Panc1 (cell line): Measurements from ENCODE around the gene MAT2A. TPM values are rescaled to one million over a fixed set of nuclear protein-coding genes. Genes with fewer than 3 reads are reported as not detected.
A peak's percentile ranks its signal among the peaks of the same experiment; 100 is the strongest.

Experiments
- ATAC-seq: fragments of 200-7000 bp; cut with Tn5 transposase; 2 replicates; pipeline ENCODE4 v1.9.1; 2020; ENCODE audit warnings: mild to moderate bottlenecking, moderate library complexity
- BruUV-seq: library from RNA; stranded (reverse); fragments of 400-500 nt; replicated peaks from 2 replicates; lab custom pipeline; 2021; lab: Mats Ljungman, UMichigan
- CTCF ChIA-PET: fragments of 300-600 bp; sonication (Branson Sonifier 250); formaldehyde crosslinking; loops from one replicate; lab custom pipeline; 2022; ENCODE audit warnings: antibody characterized with exemption; lab: Charles Lee
- POLR2A ChIA-PET: fragments of 300-600 bp; sonication (Branson Sonifier 250); formaldehyde crosslinking; loops from one replicate; lab custom pipeline; 2022; ENCODE audit warnings: antibody characterized with exemption; lab: Charles Lee
- DNase-seq: peaks from one replicate; pipeline ENCODE4 v3.0.0-alpha.2; 2010; ENCODE audit warnings: low read depth, low spot score
- H3K27ac ChIP-seq: 2 replicates; pipeline ENCODE4 v1.5.1; 2011; ENCODE audit warnings: mild to moderate bottlenecking, low read length, inconsistent platforms
- H3K27me3 ChIP-seq: fragments of 200-500 bp; sonication (Bioruptor generic); 2 replicates; pipeline ENCODE4 v1.6.0; 2014; ENCODE audit warnings: low read length, inconsistent platforms; ENCODE audit not compliant: control insufficient read depth, insufficient read depth
- H3K36me3 ChIP-seq: fragments of 200-500 bp; sonication (Bioruptor generic); 2 replicates; pipeline ENCODE4 v1.5.1; 2014; ENCODE audit warnings: inconsistent platforms, mild to moderate bottlenecking, low read length, moderate library complexity; ENCODE audit not compliant: control insufficient read depth, insufficient read depth
- H3K4me1 ChIP-seq: 2 replicates; pipeline ENCODE4 v1.5.1; 2011; ENCODE audit warnings: inconsistent platforms, mild to moderate bottlenecking, low read length, moderate library complexity; ENCODE audit not compliant: control insufficient read depth, insufficient read depth
- H3K4me3 ChIP-seq, 2 experiments: 2 replicates each; pipeline ENCODE4 v1.5.1; 2011 to 2012; ENCODE audit warnings: low read depth in 2 of 2, low read length in 2 of 2, mild to moderate bottlenecking in 2 of 2, inconsistent platforms in 1 of 2, moderate library complexity in 1 of 2
- H3K9me3 ChIP-seq: fragments of 200-500 bp; sonication (Bioruptor generic); 2 replicates; pipeline ENCODE4 v1.5.1; 2014; ENCODE audit warnings: low read depth, mild to moderate bottlenecking, inconsistent platforms, low read length, moderate library complexity; ENCODE audit not compliant: control insufficient read depth, insufficient read depth
- POLR2AphosphoS5 ChIP-seq: IDR thresholded peaks from 2 replicates; pipeline ENCODE4 v1.6.1; 2012; ENCODE audit warnings: mild to moderate bottlenecking, low read depth, low read length, moderate library complexity
- SIN3A ChIP-seq: IDR thresholded peaks from 2 replicates; pipeline ENCODE4 v1.6.1; 2012; ENCODE audit warnings: low read depth, mild to moderate bottlenecking, low read length, moderate library complexity, borderline replicate concordance; ENCODE audit not compliant: insufficient read depth
- TCF7L2 ChIP-seq: IDR thresholded peaks from 2 replicates; pipeline ENCODE4 v1.6.1; 2011; ENCODE audit warnings: mild to moderate bottlenecking, low read depth, low read length, inconsistent platforms
- in situ Hi-C: cut with HindIII; loops from 2 replicates; pipeline ENCODE4 v1.10.0; 2016; ENCODE audit warnings: low sequenced_read_pairs, low pct_unique_long_range_greater_than_20kb
- intact Hi-C: fragments of 100-400 bp; cut with micrococcal nuclease; formaldehyde crosslinking; loops from one replicate; pipeline ENCODE4 v1.10.0; 2022; ENCODE audit not compliant: unreplicated experiment
- total RNA-seq: library from RNA; stranded (reverse); gene quantifications from one replicate; pipeline ENCODE4 v1.2.1, GENCODE V29; 2021; ENCODE audit not compliant: unreplicated experiment
- TF ChIP-seq, protein P1 (sequence below), 2 experiments: IDR thresholded peaks; 2 replicates each; pipeline ENCODE4 v1.6.1; 2011 to 2012; ENCODE audit warnings: low read depth in 2 of 2, control low read depth in 1 of 2, low read length in 1 of 2, mild to moderate bottlenecking in 1 of 2, moderate library complexity in 1 of 2; ENCODE audit not compliant: insufficient read depth in 1 of 2
- TF ChIP-seq, protein P2 (sequence below): fragments of 450-650 bp; IDR thresholded peaks from 2 replicates; pipeline ENCODE4 v1.5.1; 2017; ENCODE audit warnings: mild to moderate bottlenecking

Gene MAT2A
- total RNA-seq, 1 experiment from 2014 or later = 547 TPM

DNA sequence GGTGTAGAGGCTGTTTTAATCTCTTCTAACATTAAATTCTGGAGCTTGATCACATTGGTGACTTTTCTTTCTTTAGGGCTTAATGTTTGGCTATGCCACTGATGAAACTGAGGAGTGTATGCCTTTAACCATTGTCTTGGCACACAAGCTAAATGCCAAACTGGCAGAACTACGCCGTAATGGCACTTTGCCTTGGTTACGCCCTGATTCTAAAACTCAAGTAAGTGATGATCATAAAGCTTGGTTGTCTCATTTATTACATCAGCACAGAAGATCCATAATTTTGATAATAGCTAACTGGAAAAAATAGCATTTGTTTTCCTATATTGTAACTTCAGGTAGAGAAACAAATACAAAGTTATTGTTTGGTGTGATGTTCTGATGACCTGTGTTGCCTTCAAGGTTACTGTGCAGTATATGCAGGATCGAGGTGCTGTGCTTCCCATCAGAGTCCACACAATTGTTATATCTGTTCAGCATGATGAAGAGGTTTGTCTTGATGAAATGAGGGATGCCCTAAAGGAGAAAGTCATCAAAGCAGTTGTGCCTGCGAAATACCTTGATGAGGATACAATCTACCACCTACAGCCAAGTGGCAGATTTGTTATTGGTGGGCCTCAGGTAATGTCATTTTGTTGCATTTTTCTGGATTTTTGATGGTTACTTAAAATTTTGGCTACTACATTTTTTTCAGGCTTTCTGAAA is 2.9 kb downstream of the MAT2A start:
- H3K27me3 ChIP-seq = no peaks in the 10 kb centered on the region
- intact Hi-C loops = no loop called here
- TSS peak; percentile 45 for BruUV-seq
- DNase-seq (no peak), ATAC-seq (no peak)
- peak overlapping the region; percentile 99 to 100 for H3K4me3 ChIP-seq
- CTCF ChIA-PET = interaction anchor here (0.9 kb wide), 1 partner anchor 70 kb away, joined by 3 read pairs; no protein-coding TSS in a partner anchor
- H3K4me1 ChIP-seq = peaks cover 56% of the 10 kb centered on the region
- in situ Hi-C loops = loop anchor here (25.0 kb wide), 1 partner anchor 130 kb away; the partner anchor contains the start of genes CAPG and SH2D6
- peaks cover 41% of the 10 kb centered on the region for H3K36me3 ChIP-seq
- H3K27ac ChIP-seq = peak overlapping the region; percentile 100
- POLR2A ChIA-PET = interaction anchor here (0.6 to 1.3 kb wide), 4 partner anchors 13 to 112 kb away, joined by 3 to 5 read pairs (median 4); no protein-coding TSS in a partner anchor
- TF ChIP-seq, protein P1, sequence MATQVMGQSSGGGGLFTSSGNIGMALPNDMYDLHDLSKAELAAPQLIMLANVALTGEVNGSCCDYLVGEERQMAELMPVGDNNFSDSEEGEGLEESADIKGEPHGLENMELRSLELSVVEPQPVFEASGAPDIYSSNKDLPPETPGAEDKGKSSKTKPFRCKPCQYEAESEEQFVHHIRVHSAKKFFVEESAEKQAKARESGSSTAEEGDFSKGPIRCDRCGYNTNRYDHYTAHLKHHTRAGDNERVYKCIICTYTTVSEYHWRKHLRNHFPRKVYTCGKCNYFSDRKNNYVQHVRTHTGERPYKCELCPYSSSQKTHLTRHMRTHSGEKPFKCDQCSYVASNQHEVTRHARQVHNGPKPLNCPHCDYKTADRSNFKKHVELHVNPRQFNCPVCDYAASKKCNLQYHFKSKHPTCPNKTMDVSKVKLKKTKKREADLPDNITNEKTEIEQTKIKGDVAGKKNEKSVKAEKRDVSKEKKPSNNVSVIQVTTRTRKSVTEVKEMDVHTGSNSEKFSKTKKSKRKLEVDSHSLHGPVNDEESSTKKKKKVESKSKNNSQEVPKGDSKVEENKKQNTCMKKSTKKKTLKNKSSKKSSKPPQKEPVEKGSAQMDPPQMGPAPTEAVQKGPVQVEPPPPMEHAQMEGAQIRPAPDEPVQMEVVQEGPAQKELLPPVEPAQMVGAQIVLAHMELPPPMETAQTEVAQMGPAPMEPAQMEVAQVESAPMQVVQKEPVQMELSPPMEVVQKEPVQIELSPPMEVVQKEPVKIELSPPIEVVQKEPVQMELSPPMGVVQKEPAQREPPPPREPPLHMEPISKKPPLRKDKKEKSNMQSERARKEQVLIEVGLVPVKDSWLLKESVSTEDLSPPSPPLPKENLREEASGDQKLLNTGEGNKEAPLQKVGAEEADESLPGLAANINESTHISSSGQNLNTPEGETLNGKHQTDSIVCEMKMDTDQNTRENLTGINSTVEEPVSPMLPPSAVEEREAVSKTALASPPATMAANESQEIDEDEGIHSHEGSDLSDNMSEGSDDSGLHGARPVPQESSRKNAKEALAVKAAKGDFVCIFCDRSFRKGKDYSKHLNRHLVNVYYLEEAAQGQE (IDR thresholded peaks at IDR 0.05; ENCODE audit: insufficient read depth in 1 of 2, low read depth in 2 of 2, low read length in 1 of 2) = no peak
- TF ChIP-seq POLR2AphosphoS5 (peak; percentile 15; the same call in 1 of the 2 replicates), SIN3A (0 out of 2 replicates have a peak, but pooled peaks have one; percentile 16)
- no peaks in the 10 kb centered on the region for H3K9me3 ChIP-seq

DNA sequence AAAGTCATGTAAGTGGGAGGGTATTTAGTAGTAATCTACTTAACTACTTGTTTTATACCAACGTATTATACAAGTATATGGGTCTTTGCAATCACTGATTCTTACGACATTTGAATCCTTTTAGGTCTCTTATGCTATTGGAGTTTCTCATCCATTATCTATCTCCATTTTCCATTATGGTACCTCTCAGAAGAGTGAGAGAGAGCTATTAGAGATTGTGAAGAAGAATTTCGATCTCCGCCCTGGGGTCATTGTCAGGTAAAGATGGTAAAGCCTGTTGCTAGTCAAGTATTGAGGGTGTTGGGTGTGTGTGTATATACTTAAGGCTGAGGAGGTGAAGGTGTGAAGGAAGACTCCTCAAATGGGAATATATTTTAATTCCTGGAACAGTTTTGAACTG is 3.8 kb downstream of the MAT2A start:
- H3K27ac ChIP-seq = peak overlapping the region; percentile 100
- TF ChIP-seq SIN3A (no peak), POLR2AphosphoS5 (no peak), TCF7L2 (no peak)
- TF ChIP-seq, protein P2, sequence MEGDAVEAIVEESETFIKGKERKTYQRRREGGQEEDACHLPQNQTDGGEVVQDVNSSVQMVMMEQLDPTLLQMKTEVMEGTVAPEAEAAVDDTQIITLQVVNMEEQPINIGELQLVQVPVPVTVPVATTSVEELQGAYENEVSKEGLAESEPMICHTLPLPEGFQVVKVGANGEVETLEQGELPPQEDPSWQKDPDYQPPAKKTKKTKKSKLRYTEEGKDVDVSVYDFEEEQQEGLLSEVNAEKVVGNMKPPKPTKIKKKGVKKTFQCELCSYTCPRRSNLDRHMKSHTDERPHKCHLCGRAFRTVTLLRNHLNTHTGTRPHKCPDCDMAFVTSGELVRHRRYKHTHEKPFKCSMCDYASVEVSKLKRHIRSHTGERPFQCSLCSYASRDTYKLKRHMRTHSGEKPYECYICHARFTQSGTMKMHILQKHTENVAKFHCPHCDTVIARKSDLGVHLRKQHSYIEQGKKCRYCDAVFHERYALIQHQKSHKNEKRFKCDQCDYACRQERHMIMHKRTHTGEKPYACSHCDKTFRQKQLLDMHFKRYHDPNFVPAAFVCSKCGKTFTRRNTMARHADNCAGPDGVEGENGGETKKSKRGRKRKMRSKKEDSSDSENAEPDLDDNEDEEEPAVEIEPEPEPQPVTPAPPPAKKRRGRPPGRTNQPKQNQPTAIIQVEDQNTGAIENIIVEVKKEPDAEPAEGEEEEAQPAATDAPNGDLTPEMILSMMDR = no peak
- TF ChIP-seq, protein P1 (IDR thresholded peaks at IDR 0.05; ENCODE audit: insufficient read depth in 1 of 2, low read depth in 2 of 2, low read length in 1 of 2) = no peak
- in situ Hi-C loops = loop anchor here (25.0 kb wide), 1 partner anchor 130 kb away; the partner anchor contains the start of genes CAPG and SH2D6
- H3K27me3 ChIP-seq = no peaks in the 10 kb centered on the region
- peak overlapping the region; percentile 99 to 100 for H3K4me3 ChIP-seq
- ATAC-seq (no peak), DNase-seq (no peak)
- ChIA-PET CTCF (no interaction called here), POLR2A (interaction anchor here (0.6 to 1.3 kb wide), 2 partner anchors 19 to 34 kb away, joined by 3 to 5 read pairs; no protein-coding TSS in a partner anchor)
- intact Hi-C loops = no loop called here
- peaks cover 41% of the 10 kb centered on the region for H3K36me3 ChIP-seq
- H3K9me3 ChIP-seq = no peaks in the 10 kb centered on the region
- no TSS peak for BruUV-seq
- H3K4me1 ChIP-seq = peaks cover 57% of the 10 kb centered on the region
